Spleen (tissue), 11 donors: ENCODE results near the gene STIM1. TPM values are rescaled to one million over a fixed set of nuclear protein-coding genes. Genes with fewer than 3 reads are reported as not detected.
"Not testable (repeated sequence)": the region's sequence is repeated elsewhere in the genome, so short reads cannot be mapped to it uniquely, and the experiment has no call there.

Experiments used
- DNase-seq: peaks from one replicate; pipeline ENCODE4 v3.0.0-alpha.2; 2020
- H3K27ac ChIP-seq, 8 donors: fragments of 200-600 bp; sonication (generic) in 7 of 8; 1 replicate in 4 of 8; 2 replicates in 4 of 8; pipeline versions ENCODE4 v1.5.0 to v1.8.0; 2016 to 2021; ENCODE audit warnings: inconsistent platforms in 4 of 8, mild to moderate bottlenecking in 4 of 8, moderate library complexity in 1 of 8
- H3K27me3 ChIP-seq, 7 donors: fragments of 200-600 bp; sonication (generic) in 6 of 7; replicated peaks in 1 of 7; 1 replicate in 4 of 7; 2 replicates in 3 of 7; pipeline versions ENCODE4 v1.5.0 to v1.8.0; 2016 to 2021; ENCODE audit warnings: inconsistent platforms in 3 of 7, mild to moderate bottlenecking in 1 of 7
- H3K36me3 ChIP-seq, 6 donors: fragments of 200-600 bp; sonication (generic) in 5 of 6; 1 replicate in 4 of 6; 2 replicates in 2 of 6; pipeline versions ENCODE4 v1.5.0 to v1.8.0; 2016 to 2021; ENCODE audit warnings: inconsistent platforms in 2 of 6
- H3K4me1 ChIP-seq, 6 donors: fragments of 200-600 bp; sonication (generic) in 5 of 6; 1 replicate in 3 of 6; 2 replicates in 3 of 6; pipeline versions ENCODE4 v1.5.0 to v1.8.0; 2016 to 2021; ENCODE audit warnings: inconsistent platforms in 3 of 6
- H3K4me3 ChIP-seq, 8 donors: fragments of 200-600 bp; sonication (generic) in 7 of 8; 1 replicate in 4 of 8; 2 replicates in 4 of 8; pipeline versions ENCODE4 v1.5.0 to v1.8.0; 2016 to 2021; ENCODE audit warnings: inconsistent platforms in 4 of 8, mild to moderate bottlenecking in 4 of 8, moderate library complexity in 2 of 8
- H3K9me3 ChIP-seq, 8 donors: fragments of 200-600 bp; sonication (generic) in 7 of 8; 1 replicate in 4 of 8; 2 replicates in 4 of 8; pipeline versions ENCODE4 v1.5.0 to v1.8.0; 2016 to 2021; ENCODE audit warnings: inconsistent platforms in 4 of 8
- POLR2A ChIP-seq, 3 donors: fragments of 450-650 bp; IDR thresholded peaks; one replicate each; pipeline ENCODE4 v1.5.1; 2017; ENCODE audit warnings: antibody characterized with exemption in 3 of 3, mild to moderate bottlenecking in 1 of 3
- POLR2AphosphoS5 ChIP-seq, 3 donors: sonication (generic); formaldehyde crosslinking; IDR thresholded peaks; one replicate each; pipeline ENCODE4 v1.5.1; 2017; ENCODE audit warnings: antibody characterized with exemption in 3 of 3
- WGBS, 5 donors: extraction: QIAGEN DNeasy Blood & Tissue Kit in 3 of 5; methylation state at CpG; one replicate each; pipeline versions ENCODE4 v1.1.5 to v1.1.7; 2013 to 2018; 5-methylcytosine and 5-hydroxymethylcytosine counted together
- intact Hi-C: fragments of 100-400 bp; cut with DNase I; formaldehyde crosslinking; loops from one replicate; pipeline ENCODE4 v1.15.0; 2023; ENCODE audit warnings: low total_unique reads
- polyA plus RNA-seq, 3 donors: library from polyadenylated mRNA; stranded (reverse); fragments of 200-250 nt; gene quantifications; one replicate each; pipeline ENCODE4 v1.2.1, GENCODE V29; 2013
- total RNA-seq, 7 donors: library from RNA; depleted of rRNA in 3 of 7; stranded (reverse); fragments of >200 nt in 3 of 7; fragmentation: NEBNext Ultra II Directional in 4 of 7; extraction: Animal tissue kit (Norgen Biotek cat#: 25700) in 4 of 7; gene quantifications; one replicate each; pipeline versions ENCODE4 v1.1.0 to v1.2.1, GENCODE V29; 2016 to 2021
- TF ChIP-seq, protein P1 (sequence below), 11 experiments: fragments of 200-600 bp in 7 of 11; fragments of 450-650 bp in 4 of 11; sonication (generic) in 4 of 11; IDR thresholded peaks in 8 of 11; conservative IDR thresholded peaks in 3 of 11; 1 replicate in 7 of 11; 2 replicates in 4 of 11; pipeline versions ENCODE4 v1.4.0 to v1.8.0; 2016 to 2021; ENCODE audit warnings: antibody characterized with exemption in 11 of 11, inconsistent platforms in 4 of 11, mild to moderate bottlenecking in 1 of 11
- donor health status: healthy with polysubstance abuse.
- donor health status: DM: no; HTN: no; CAD: no; lungs with moderate emphysema.
- donor health status: DM: no; HTN: no; CAD: no.
- donor health status: Bipolar disorder and iron deficiency.
- donor health status: healthy.
- donor health status: DM: no; HTN: no; CAD: no.
- donor health status: DM: yes; HTN: yes; CAD: no.

Gene STIM1
- total and polyA plus RNA-seq, 10 donors: 13.0 to 85.2 (median 58.0) TPM

DNA sequence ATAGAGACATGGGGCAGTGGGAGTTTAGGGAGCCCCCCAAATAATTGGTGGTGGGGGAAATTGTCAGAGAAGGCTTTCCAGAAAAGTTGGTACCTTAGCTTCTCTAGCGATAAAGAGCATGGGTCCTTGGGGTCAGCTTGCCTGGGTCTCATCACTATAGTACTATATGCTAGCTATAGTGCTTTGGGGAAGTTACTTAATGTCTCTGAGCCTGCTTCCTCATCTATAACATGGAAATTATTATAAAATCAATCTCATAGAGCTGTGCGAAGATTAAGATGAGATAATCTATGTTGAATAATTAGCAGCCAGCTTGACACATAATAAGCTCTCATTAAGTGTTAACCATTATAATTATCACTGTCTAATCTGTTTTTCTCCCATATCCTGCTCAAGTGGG, 41.2 kb downstream of the STIM1 start:
- H3K27me3 ChIP-seq: no peaks in the 10 kb centered on the region
- DNase-seq: no peak
- H3K36me3 ChIP-seq: peaks cover 0 to 9% (median 0%) of the 10 kb centered on the region in 6 donors
- H3K4me1 ChIP-seq: peaks cover 27 to 72% (median 58%) of the 10 kb centered on the region in 6 donors
- WGBS, 5 donors: 61 to 80% (median 78%) methylated on average over 2 of the region's 2 CpGs
- H3K27ac ChIP-seq: peak overlapping the region in 6 of 8 donors; percentile 16 to 64 (median 52)
- intact Hi-C loops: no loop called here
- TF ChIP-seq POLR2AphosphoS5 (IDR thresholded peaks at IDR 0.05): no peak
- TF ChIP-seq, protein P1, sequence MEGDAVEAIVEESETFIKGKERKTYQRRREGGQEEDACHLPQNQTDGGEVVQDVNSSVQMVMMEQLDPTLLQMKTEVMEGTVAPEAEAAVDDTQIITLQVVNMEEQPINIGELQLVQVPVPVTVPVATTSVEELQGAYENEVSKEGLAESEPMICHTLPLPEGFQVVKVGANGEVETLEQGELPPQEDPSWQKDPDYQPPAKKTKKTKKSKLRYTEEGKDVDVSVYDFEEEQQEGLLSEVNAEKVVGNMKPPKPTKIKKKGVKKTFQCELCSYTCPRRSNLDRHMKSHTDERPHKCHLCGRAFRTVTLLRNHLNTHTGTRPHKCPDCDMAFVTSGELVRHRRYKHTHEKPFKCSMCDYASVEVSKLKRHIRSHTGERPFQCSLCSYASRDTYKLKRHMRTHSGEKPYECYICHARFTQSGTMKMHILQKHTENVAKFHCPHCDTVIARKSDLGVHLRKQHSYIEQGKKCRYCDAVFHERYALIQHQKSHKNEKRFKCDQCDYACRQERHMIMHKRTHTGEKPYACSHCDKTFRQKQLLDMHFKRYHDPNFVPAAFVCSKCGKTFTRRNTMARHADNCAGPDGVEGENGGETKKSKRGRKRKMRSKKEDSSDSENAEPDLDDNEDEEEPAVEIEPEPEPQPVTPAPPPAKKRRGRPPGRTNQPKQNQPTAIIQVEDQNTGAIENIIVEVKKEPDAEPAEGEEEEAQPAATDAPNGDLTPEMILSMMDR (IDR thresholded peaks at IDR 0.05 in 8 of 11, conservative IDR thresholded peaks at IDR 0.05 in 3 of 11): no peak
- TF ChIP-seq POLR2A (IDR thresholded peaks at IDR 0.05): no peak
- no peaks in the 10 kb centered on the region for H3K9me3 ChIP-seq
- no peak overlapping the region for H3K4me3 ChIP-seq

DNA sequence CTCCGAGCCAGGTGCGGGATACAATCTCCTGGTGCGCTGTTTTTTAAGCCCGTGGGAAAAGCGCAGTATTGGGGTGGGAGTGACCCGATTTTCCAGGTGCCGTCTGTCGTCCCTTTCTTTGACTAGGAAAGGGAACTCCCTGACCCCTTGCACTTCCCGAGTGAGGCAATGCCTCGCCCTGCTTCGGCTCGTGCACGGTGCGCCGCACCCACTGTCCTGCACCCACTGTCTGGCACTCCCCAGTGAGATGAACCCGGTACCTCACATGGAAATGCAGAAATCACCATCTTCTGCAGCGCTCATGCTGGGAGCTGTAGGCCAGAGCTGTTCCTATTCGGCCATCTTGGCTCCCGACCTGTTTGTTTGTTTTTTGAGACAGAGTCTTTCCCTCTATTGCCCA, 44.8 kb downstream of the STIM1 start:
- intact Hi-C loops, H3K4me3 ChIP-seq, H3K27me3 ChIP-seq, H3K36me3 ChIP-seq, H3K9me3 ChIP-seq: not testable (repeated sequence)
- H3K27ac ChIP-seq: peak overlapping the region in 1 of 8 donors; percentile 46
- H3K4me1 ChIP-seq: peaks cover 47 to 73% (median 67%) of the 10 kb centered on the region in 6 donors
- peak; percentile 78 for DNase-seq
- TF ChIP-seq POLR2AphosphoS5 (IDR thresholded peaks at IDR 0.05): peak in 1 of 3 donors; percentile 27
- WGBS, 5 donors: 71 to 98% (median 78%) methylated on average over 12 to 19 of the region's 19 CpGs

DNA sequence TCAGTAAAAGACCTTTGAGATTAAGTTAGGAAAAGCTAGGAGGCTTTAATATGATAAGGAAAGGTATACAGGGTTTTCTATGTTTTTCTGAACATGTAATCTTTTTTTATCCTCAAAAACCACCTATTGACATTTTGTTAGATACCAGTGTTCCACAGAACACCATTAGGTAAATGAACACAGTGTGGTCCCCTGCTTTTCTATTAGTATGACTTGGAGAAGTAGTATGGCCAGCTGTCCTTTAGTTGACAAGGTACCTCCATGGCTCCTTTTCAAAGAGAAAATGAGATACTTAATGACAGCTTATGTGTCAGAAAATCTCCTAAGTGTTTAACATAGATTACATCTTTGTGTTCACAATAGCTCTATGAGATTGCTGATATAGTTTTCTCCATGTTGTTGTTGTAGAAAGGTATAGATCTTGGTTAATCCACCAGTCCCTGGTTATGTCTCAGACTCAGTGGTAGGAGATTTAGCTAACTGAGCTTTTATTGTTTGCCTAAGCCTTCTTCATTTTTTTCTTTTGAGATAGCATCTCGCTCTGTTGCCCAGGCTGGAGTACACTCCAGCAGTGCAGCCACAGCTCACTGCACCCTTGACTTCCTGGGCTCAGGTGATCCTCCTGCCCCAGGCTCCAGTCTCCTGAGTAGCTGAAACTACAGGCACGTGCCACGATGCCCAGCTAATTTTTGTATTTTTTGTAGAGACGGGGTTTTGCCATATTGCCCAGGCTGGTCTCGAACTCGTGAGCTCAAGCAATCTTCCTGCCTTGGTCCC, 46.0 kb downstream of the STIM1 start:
- Histone ChIP-seq H3K4me3 (no peak overlapping the region), H3K27ac (peak overlapping the region in 2 of 8 donors; percentile 1 to 73), H3K9me3 (no peaks in the 10 kb centered on the region), H3K4me1 (peaks cover 52 to 76% (median 71%) of the 10 kb centered on the region in 6 donors), H3K36me3 (no peaks in the 10 kb centered on the region), H3K27me3 (no peaks in the 10 kb centered on the region)
- intact Hi-C loops: no loop called here
- 79 to 88% (median 85%) methylated on average over 6 of the region's 6 CpGs for WGBS, 5 donors
- DNase-seq: no peak
- TF ChIP-seq POLR2AphosphoS5 (IDR thresholded peaks at IDR 0.05) (no peak), POLR2A (IDR thresholded peaks at IDR 0.05) (no peak)
- TF ChIP-seq, protein P1 (IDR thresholded peaks at IDR 0.05 in 8 of 11, conservative IDR thresholded peaks at IDR 0.05 in 3 of 11): no peak

DNA sequence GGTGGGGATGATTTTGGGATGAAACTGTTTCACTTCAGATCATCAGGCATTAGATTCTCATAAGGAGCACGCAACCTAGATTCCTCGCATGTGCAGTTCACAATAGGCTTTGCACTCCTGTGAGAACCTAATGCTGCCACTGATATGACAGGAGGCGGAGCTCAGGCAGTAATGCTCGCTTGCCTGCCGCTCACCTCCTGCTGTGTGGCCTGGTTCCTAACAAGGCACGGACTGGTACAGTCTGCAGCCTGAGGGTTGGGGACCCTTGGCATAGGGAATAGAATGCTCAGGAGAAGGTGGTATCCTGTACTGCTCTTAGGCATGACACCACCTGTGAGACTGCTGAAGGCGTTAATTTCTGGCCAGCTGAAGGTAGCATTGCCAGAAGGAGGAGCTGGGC, 47.0 kb downstream of the STIM1 start:
- H3K4me3 ChIP-seq: no peak overlapping the region
- H3K27ac ChIP-seq: peak overlapping the region in 4 of 8 donors; percentile 47 to 79 (median 74)
- H3K9me3 ChIP-seq: no peaks in the 10 kb centered on the region
- TF ChIP-seq POLR2A (IDR thresholded peaks at IDR 0.05): no peak
- TF ChIP-seq, protein P1 (IDR thresholded peaks at IDR 0.05 in 8 of 11, conservative IDR thresholded peaks at IDR 0.05 in 3 of 11): no peak
- TF ChIP-seq POLR2AphosphoS5 (IDR thresholded peaks at IDR 0.05): no peak
- no peaks in the 10 kb centered on the region for H3K27me3 ChIP-seq
- intact Hi-C loops: no loop called here
- H3K4me1 ChIP-seq: peaks cover 47 to 77% (median 71%) of the 10 kb centered on the region in 6 donors
- 75 to 98% (median 89%) methylated on average over 7 of the region's 7 CpGs for WGBS, 5 donors
- H3K36me3 ChIP-seq: no peaks in the 10 kb centered on the region
- no peak for DNase-seq
